BJ (cell line): ENCODE measurements around the gene EEF2. TPM values are rescaled to one million over a fixed set of nuclear protein-coding genes. Genes with fewer than 3 reads are reported as not detected.
A peak's percentile ranks its signal among the peaks of the same experiment; 100 is the strongest.
"Not testable (repeated sequence)": the region's sequence is repeated elsewhere in the genome, so short reads cannot be mapped to it uniquely, and the experiment has no call there.

Experiments used
- CTCF ChIA-PET: fragments of 350-600 bp; formaldehyde crosslinking; extraction: SDS; loops from one replicate; lab custom pipeline; 2021; ENCODE audit warnings: antibody characterized with exemption, inconsistent platforms; lab: Yijun Ruan, JAX
- POLR2A ChIA-PET: fragments of 300-600 bp; sonication (Branson Sonifier 250); formaldehyde crosslinking; extraction: SDS; loops from one replicate; lab custom pipeline; 2021; ENCODE audit warnings: antibody characterized with exemption; lab: Charles Lee
- DNase-seq: peaks from one replicate; pipeline ENCODE4 v3.0.0-alpha.2; 2011; ENCODE audit warnings: low read depth
- H3K27me3 ChIP-seq: 2 replicates; pipeline ENCODE4 v1.6.0; 2011; ENCODE audit warnings: low read length; ENCODE audit not compliant: control insufficient read depth, insufficient read depth
- H3K36me3 ChIP-seq: 2 replicates; pipeline ENCODE4 v1.5.1; 2011; ENCODE audit warnings: low read length; ENCODE audit not compliant: control insufficient read depth, insufficient read depth
- H3K4me3 ChIP-seq: 2 replicates; pipeline ENCODE4 v1.5.1; 2011; ENCODE audit warnings: low read depth, mild to moderate bottlenecking, control low read depth, low read length
- polyA plus RNA-seq: library from polyadenylated mRNA; depleted of rRNA; stranded (reverse); fragments of >200 nt; gene quantifications from 2 replicates; pipeline ENCODE4 v1.2.3, GENCODE V29; 2011
- TF ChIP-seq, protein P1 (sequence below): IDR thresholded peaks from 2 replicates; pipeline ENCODE4 v1.5.1; 2011; ENCODE audit warnings: low read depth, mild to moderate bottlenecking, control low read depth, inconsistent platforms, low read length, moderate library complexity; ENCODE audit not compliant: insufficient read depth

The EEF2 gene
- polyA plus RNA-seq, 1 experiment, result 2,469 TPM

DNA sequence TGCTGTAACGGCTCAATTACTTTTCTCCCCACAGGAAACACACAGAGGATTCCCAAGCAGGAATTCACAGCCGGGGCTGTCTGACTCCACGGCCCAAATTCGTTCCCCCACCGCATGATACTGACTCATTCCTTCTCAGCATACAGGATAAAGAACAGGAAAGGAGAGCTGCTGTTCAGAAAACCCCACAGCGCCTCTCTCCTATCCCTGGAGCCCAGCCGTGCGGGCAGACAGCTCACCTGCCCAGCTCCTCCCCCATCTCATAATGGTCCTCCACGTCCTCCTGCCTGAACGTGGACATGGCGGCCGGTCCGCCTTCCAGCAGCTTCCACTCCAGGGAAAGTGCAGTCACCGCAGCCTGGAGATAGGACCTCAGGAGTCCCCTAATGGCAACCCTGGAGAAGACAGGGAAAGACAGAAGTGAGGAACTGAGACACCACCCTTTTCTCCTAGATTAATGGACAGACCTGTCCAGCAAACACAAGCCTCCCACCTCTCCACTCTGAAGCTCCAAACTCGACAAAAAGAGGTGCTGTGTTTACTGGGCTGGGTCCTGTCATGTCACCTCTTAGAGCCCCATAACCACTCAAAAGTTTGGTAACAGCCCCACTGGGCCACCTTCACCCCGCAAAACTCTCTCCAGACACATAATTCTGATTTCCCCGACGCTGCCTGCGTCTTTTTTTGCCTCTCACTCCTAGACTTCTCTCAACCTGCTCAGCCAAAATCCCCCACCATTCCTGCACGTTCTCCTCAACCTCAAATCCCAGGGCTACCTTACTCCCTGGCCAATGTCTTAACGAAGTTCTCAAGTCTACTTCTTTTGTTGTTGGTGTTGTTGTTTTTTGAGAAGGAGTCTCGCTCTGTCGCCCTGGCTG lies 15.6 kb downstream of the EEF2 start:
- ChIA-PET POLR2A (interaction anchor here (0.5 to 2.4 kb wide), 5 partner anchors 12 to 97 kb away, joined by 3 to 18 read pairs (median 5); partner anchors contain the start of genes EEF2 and ZBTB7A), CTCF (interaction anchor here (0.8 to 2.5 kb wide), 9 partner anchors 12 to 291 kb away, joined by 3 to 14 read pairs (median 5); no protein-coding TSS in a partner anchor)
- TF ChIP-seq, protein P1, sequence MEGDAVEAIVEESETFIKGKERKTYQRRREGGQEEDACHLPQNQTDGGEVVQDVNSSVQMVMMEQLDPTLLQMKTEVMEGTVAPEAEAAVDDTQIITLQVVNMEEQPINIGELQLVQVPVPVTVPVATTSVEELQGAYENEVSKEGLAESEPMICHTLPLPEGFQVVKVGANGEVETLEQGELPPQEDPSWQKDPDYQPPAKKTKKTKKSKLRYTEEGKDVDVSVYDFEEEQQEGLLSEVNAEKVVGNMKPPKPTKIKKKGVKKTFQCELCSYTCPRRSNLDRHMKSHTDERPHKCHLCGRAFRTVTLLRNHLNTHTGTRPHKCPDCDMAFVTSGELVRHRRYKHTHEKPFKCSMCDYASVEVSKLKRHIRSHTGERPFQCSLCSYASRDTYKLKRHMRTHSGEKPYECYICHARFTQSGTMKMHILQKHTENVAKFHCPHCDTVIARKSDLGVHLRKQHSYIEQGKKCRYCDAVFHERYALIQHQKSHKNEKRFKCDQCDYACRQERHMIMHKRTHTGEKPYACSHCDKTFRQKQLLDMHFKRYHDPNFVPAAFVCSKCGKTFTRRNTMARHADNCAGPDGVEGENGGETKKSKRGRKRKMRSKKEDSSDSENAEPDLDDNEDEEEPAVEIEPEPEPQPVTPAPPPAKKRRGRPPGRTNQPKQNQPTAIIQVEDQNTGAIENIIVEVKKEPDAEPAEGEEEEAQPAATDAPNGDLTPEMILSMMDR, result peak; percentile 32; the same call in 1 of the 2 replicates
- Histone ChIP-seq H3K36me3 (peaks cover 27% of the 10 kb centered on the region), H3K27me3 (no peaks in the 10 kb centered on the region), H3K4me3 (peak overlapping the region; percentile 99)
- no peak for DNase-seq

DNA sequence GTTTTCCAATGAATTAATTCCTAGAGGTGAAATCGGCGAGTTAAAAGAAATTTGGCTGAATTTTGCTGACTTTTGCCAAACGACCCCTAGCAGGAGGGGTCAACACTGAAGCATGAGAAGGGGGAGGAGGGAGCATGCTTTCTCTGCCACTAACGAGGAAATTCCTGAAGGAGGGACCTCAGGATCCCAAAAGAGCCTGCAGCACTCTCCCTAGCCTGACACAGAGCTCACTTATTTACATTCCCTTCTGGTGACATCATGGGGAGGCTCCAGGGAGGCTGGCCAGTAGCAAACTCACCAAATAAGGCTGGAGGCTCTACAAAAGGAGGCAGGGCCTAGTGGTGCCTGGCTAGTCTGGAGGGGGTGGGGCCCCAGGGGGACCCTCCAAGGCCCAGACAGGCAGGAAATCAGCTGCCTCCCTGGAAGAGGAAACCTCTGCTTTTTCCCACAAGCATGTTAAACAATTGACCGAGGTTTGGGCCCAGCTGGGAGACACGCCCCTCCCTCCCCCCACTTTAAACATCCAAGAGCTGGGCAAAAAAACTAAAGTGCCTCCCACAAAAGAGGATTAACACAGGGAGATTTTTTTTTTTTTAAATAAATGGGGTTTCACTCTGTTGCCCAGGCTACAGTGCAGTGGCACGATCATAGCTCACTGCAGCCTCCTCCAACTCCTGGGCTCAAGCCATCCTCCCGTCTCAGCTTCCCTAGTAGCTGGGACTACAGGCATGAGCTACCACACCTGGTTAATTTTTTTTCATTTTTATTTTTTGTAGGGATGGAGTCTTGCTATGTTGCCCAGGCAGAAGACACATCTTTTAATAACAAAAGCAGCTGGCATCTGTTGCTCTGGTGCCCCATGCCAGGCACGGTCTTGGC lies 16.5 kb downstream of the EEF2 start:
- ChIA-PET POLR2A (interaction anchor here (0.6 to 2.4 kb wide), 6 partner anchors 12 to 310 kb away, joined by 3 to 18 read pairs (median 8); partner anchors contain the start of genes EEF2 and SHD), CTCF (interaction anchor here (0.5 to 2.5 kb wide), 16 partner anchors 13 to 694 kb away, joined by 3 to 14 read pairs (median 3); partner anchors contain the start of gene EEF2)

DNA sequence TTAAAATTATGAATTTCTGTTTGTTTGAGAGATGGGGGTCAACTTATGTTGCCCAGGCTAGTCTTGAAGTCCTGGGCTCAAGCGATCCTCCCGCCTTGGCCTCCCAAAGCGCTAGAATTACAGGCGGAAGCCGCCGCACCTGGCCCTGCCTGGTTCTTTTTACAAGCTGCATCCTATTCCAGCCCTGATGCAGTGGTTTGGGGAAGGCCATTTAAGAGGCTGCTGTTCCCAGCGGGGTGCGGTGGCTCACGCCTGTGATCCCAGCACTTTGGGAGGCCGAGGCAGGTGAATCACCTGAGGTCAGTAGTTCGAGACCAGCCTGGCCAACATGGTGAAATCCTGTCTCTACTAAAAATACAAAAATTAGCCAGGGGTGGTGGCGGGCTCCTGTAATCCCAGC lies 17.3 kb downstream of the EEF2 start:
- not testable (repeated sequence) for H3K4me3 ChIP-seq, H3K27me3 ChIP-seq, DNase-seq
- peaks cover 42% of the 10 kb centered on the region for H3K36me3 ChIP-seq
- CTCF ChIA-PET, result interaction anchor here (0.5 to 2.5 kb wide), 6 partner anchors 16 to 172 kb away, joined by 3 to 14 read pairs (median 4); partner anchors contain the start of gene EEF2
- POLR2A ChIA-PET, result interaction anchor here (0.6 to 2.4 kb wide), 5 partner anchors 11 to 311 kb away, joined by 4 to 18 read pairs (median 12); partner anchors contain the start of genes EEF2 and SHD

More for the DNA sequence above, 16.5 kb downstream of the EEF2 start:
- H3K4me3 ChIP-seq, result peak overlapping the region; percentile 99
- TF ChIP-seq, protein P1, result no peak
- H3K27me3 ChIP-seq, result no peaks in the 10 kb centered on the region
- H3K36me3 ChIP-seq, result peaks cover 34% of the 10 kb centered on the region
- peak; percentile 98 for DNase-seq

DNA sequence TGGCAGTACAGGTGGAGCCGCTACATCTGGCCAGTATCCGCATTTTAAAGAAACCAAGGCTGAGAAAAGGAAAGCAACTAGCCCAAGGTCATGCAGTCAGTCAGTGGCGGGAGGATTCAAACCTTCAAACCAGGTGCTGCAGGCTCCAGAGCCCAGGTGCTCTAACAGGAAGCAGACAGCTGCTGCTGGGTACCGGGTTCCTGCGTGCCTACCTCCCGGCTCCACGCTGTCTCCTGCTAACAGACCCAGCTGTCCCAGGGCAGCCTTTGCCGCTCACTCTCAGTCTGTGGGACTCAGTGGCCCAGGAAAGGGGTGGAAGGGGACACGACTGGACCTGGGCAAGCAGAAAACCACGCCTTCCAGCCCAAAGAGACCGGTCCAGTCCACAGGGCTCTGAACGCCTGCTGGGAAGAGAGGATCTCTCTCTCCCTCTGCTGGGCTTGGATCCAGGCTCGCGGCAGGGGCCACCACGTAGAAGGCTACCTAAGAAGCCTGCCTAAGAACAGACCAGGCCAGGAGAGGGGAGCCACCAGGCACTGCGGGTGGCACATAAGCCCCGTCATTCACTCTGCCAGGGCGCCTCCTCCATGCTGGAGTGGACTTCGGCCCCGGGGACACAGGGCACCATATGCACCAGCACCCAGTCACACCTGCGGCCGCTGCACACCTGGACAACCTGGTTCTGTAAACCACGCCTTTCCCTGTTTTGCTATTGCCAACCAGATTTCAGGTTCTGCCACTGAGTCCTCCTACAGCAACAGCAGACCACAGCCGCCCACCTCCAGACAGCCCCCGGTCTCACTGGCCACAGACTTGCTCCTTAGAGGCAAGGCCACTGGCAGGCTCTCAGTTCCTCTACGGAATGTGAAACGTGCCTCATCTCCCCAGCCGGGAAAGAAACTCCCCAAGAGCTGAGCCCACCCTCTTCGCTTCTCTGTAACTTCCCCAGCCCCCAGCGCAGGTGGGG lies 18.9 kb downstream of the EEF2 start:
- Histone ChIP-seq H3K36me3 (peaks cover 46% of the 10 kb centered on the region), H3K27me3 (no peaks in the 10 kb centered on the region), H3K4me3 (no peak overlapping the region)
- no peak for DNase-seq
- ChIA-PET POLR2A (no interaction called here), CTCF (no interaction called here)
- TF ChIP-seq, protein P1, result no peak
